ENCODE measurements around the gene PISD.
A peak's percentile ranks its signal among the peaks of the same experiment; 100 is the strongest.
"Not testable (repeated sequence)": the region's sequence is repeated elsewhere in the genome, so short reads cannot be mapped to it uniquely, and the experiment has no call there.

Gene PISD

GRCh38 chr22:31661851-31662667 is at the start of gene PISD:
Gene PISD, minus strand, starts transcription at chr22:31662215. Its CDS starts 7 bp downstream, at chr22:31662208.
- DNase-seq (ENCODE audit: low spot score): peak; percentile 97

- not testable (repeated sequence) for DNase-seq (ENCODE audit: low spot score)
Measured at GRCh38 chr22:31711226-31711625, 49.2 kb upstream of the PISD start.

- no peak for DNase-seq (ENCODE audit: low spot score)
Measured at GRCh38 chr22:31707519-31707918, 45.5 kb upstream of the PISD start.

GRCh38 chr22:31695423-31695822 is 33.4 kb upstream of the PISD start:
- no peak for DNase-seq (ENCODE audit: low spot score)

- DNase-seq (ENCODE audit: low spot score): not testable (repeated sequence)
Measured at GRCh38 chr22:31694046-31694445, 32.0 kb upstream of the PISD start.

GRCh38 chr22:31692186-31692886 is 30.3 kb upstream of the PISD start:
- no peak for DNase-seq (ENCODE audit: low spot score)

- no peak for DNase-seq (ENCODE audit: low spot score)
Measured at GRCh38 chr22:31691408-31691807, 29.4 kb upstream of the PISD start.

GRCh38 chr22:31683181-31684105 is 21.4 kb upstream of the PISD start:
- no peak for DNase-seq (ENCODE audit: low spot score)

GRCh38 chr22:31682751-31683150 is 20.7 kb upstream of the PISD start:
- no peak for DNase-seq (ENCODE audit: low spot score)

GRCh38 chr22:31681349-31682345 is 19.6 kb upstream of the PISD start:
- DNase-seq (ENCODE audit: low spot score): no peak

GRCh38 chr22:31680861-31681341 is 18.9 kb upstream of the PISD start:
- DNase-seq (ENCODE audit: low spot score): no peak

GRCh38 chr22:31678748-31679147 is 16.7 kb upstream of the PISD start:
- no peak for DNase-seq (ENCODE audit: low spot score)

GRCh38 chr22:31676700-31677099 is 14.7 kb upstream of the PISD start:
- peak; percentile 89 for DNase-seq (ENCODE audit: low spot score)

- not testable (repeated sequence) for DNase-seq (ENCODE audit: low spot score)
Measured at GRCh38 chr22:31674219-31674618, 12.2 kb upstream of the PISD start.

GRCh38 chr22:31668849-31669248 is 6.8 kb upstream of the PISD start:
- not testable (repeated sequence) for DNase-seq (ENCODE audit: low spot score)

GRCh38 chr22:31662668-31663037 is 638 bp upstream of the PISD start:
- no peak for DNase-seq (ENCODE audit: low spot score)

GRCh38 chr22:31660860-31661341 is 1.1 kb downstream of the PISD start:
- not testable (repeated sequence) for DNase-seq (ENCODE audit: low spot score)

GRCh38 chr22:31659246-31659645 is 2.8 kb downstream of the PISD start:
- no peak for DNase-seq (ENCODE audit: low spot score)

GRCh38 chr22:31654408-31654807 is 7.6 kb downstream of the PISD start:
- no peak for DNase-seq (ENCODE audit: low spot score)

- DNase-seq (ENCODE audit: low spot score): no peak
Measured at GRCh38 chr22:31653944-31654343, 8.1 kb downstream of the PISD start.

All from left forelimb (tissue), 1 donor.